GM12801 (cell line): ENCODE results near the gene GPHA2.

Experiments used
- CTCF ChIP-seq: IDR thresholded peaks from one replicate; pipeline ENCODE4 v1.5.1; 2011; ENCODE audit warnings: control low read depth; ENCODE audit not compliant: insufficient read length; ENCODE audit errors: extremely low read depth

Gene GPHA2

GRCh38 chr11:64935359-64936081, at the start of gene GPHA2:
GPHA2 (minus strand) TSS chr11:64935893; CDS start chr11:64935460, 433 bp downstream.
- no peak for TF ChIP-seq CTCF

GRCh38 chr11:64976651-64977050, 41.0 kb upstream of the GPHA2 start:
- no peak for TF ChIP-seq CTCF

- no peak for TF ChIP-seq CTCF
Measured at GRCh38 chr11:64974124-64974523, 38.4 kb upstream of the GPHA2 start.

GRCh38 chr11:64971421-64972233, 35.9 kb upstream of the GPHA2 start, which contains the start of gene MAJIN:
MAJIN (minus strand) TSS chr11:64972108; CDS start chr11:64959405, 12,703 bp downstream.
- TF ChIP-seq CTCF, result no peak

- no peak for TF ChIP-seq CTCF
Measured at GRCh38 chr11:64970731-64971151, 35.0 kb upstream of the GPHA2 start.

- no peak for TF ChIP-seq CTCF
Measured at GRCh38 chr11:64969209-64969608, 33.5 kb upstream of the GPHA2 start.

GRCh38 chr11:64967375-64967774, 31.7 kb upstream of the GPHA2 start:
- TF ChIP-seq CTCF, result no peak
